HepG2 (cell line): ENCODE measurements around the gene KIAA0040. TPM values are rescaled to one million over a fixed set of nuclear protein-coding genes. Genes with fewer than 3 reads are reported as not detected.

Experiments
- ATF1 ChIP-seq: IDR thresholded peaks from 2 replicates; pipeline ENCODE4 v1.6.1; 2016; ENCODE audit warnings: mild to moderate bottlenecking, control low read depth
- FOSL2 ChIP-seq: sonication (generic); formaldehyde crosslinking; IDR thresholded peaks from 2 replicates; pipeline ENCODE4 v1.4.0; 2020; ENCODE audit warnings: missing genetic modification reagents
- HDAC2 ChIP-seq: sonication (generic); formaldehyde crosslinking; IDR thresholded peaks from 2 replicates; pipeline ENCODE4 v1.4.0; 2020; ENCODE audit warnings: missing genetic modification reagents
- LBX2 ChIP-seq: sonication (generic); formaldehyde crosslinking; IDR thresholded peaks from 2 replicates; pipeline ENCODE4 v1.5.0; 2020; ENCODE audit warnings: missing genetic modification reagents, mild to moderate bottlenecking, borderline replicate concordance
- NFE2L2 ChIP-seq: fragments of 150-350 bp; IDR thresholded peaks from 2 replicates; pipeline ENCODE4 v1.6.1; 2014; ENCODE audit warnings: low read length
- NONO ChIP-seq, 2 experiments: fragments of 450-650 bp in 1 of 2; sonication (generic) in 1 of 2; formaldehyde crosslinking in 1 of 2; IDR thresholded peaks in 1 of 2; conservative IDR thresholded peaks in 1 of 2; 2 replicates each; pipeline versions ENCODE4 v1.6.1 to v1.8.0; 2017 to 2022; ENCODE audit warnings: mild to moderate bottlenecking in 1 of 2, missing genetic modification reagents in 1 of 2, moderate library complexity in 1 of 2
- SOX6 ChIP-seq, 2 experiments: fragments of 450-650 bp in 1 of 2; sonication (generic) in 1 of 2; formaldehyde crosslinking in 1 of 2; IDR thresholded peaks; 2 replicates each; pipeline versions ENCODE4 v1.4.0 to v1.6.1; 2017 to 2020; ENCODE audit warnings: antibody characterized with exemption in 1 of 2, mild to moderate bottlenecking in 1 of 2, missing genetic modification reagents in 1 of 2
- TARDBP ChIP-seq: sonication (generic); formaldehyde crosslinking; IDR thresholded peaks from 2 replicates; pipeline ENCODE4 v1.8.0; 2022; ENCODE audit warnings: mild to moderate bottlenecking, missing genetic modification reagents
- TOE1 ChIP-seq: sonication (generic); formaldehyde crosslinking; IDR thresholded peaks from 2 replicates; pipeline ENCODE4 v1.4.0; 2020; ENCODE audit warnings: mild to moderate bottlenecking, missing genetic modification reagents
- ZBTB20 ChIP-seq: sonication (generic); formaldehyde crosslinking; IDR thresholded peaks from 2 replicates; pipeline ENCODE4 v1.8.1; 2023; ENCODE audit warnings: missing genetic modification reagents, low read depth, mild to moderate bottlenecking, borderline replicate concordance
- ZNF274 ChIP-seq: sonication (generic); formaldehyde crosslinking; IDR thresholded peaks from 2 replicates; pipeline ENCODE4 v1.5.1; 2020; ENCODE audit warnings: mild to moderate bottlenecking, missing genetic modification reagents
- ZNF382 ChIP-seq: sonication (generic); formaldehyde crosslinking; IDR thresholded peaks from 2 replicates; pipeline ENCODE4 v1.5.0; 2020; ENCODE audit warnings: missing genetic modification reagents, mild to moderate bottlenecking, borderline replicate concordance
- ZNF543 ChIP-seq: sonication (generic); formaldehyde crosslinking; IDR thresholded peaks from 2 replicates; pipeline ENCODE4 v1.4.0; 2020; ENCODE audit warnings: mild to moderate bottlenecking, missing genetic modification reagents
- ZNF549 ChIP-seq: sonication (generic); formaldehyde crosslinking; IDR thresholded peaks from 2 replicates; pipeline ENCODE4 v1.5.0; 2020; ENCODE audit warnings: missing genetic modification reagents
- polyA plus RNA-seq, 8 experiments: library from polyadenylated mRNA; depleted of rRNA in 3 of 8; stranded (reverse) in 7 of 8; unstranded in 1 of 8; fragments of >200 nt; fragmentation: Illumina TruSeq in 4 of 8; extraction: Trizol in 4 of 8; gene quantifications; 2 replicates each; pipeline versions ENCODE4 v1.2.1 to v1.2.3, GENCODE V29; 2011 to 2016; ENCODE audit warnings: low read depth in 4 of 8, missing spikeins in 1 of 8, mixed read lengths in 1 of 8; ENCODE audit not compliant: insufficient read depth in 1 of 8
- total RNA-seq, 5 experiments: library from RNA; depleted of rRNA; stranded (reverse); fragments of >200 nt; fragmentation: Illumina TruSeq; extraction: Trizol; gene quantifications; 2 replicates each; pipeline ENCODE4 v1.2.3, GENCODE V29; 2016; ENCODE audit warnings: low read depth in 1 of 5
- TF ChIP-seq, protein P1 (sequence below): sonication (generic); formaldehyde crosslinking; IDR thresholded peaks from 2 replicates; pipeline ENCODE4 v1.8.1; 2022; ENCODE audit warnings: low read depth, mild to moderate bottlenecking, missing genetic modification reagents
- TF ChIP-seq, protein P2 (sequence below): sonication (generic); formaldehyde crosslinking; IDR thresholded peaks from 2 replicates; pipeline ENCODE4 v1.9.0; 2021; ENCODE audit warnings: mild to moderate bottlenecking, missing genetic modification reagents
- TF ChIP-seq, protein P3 (sequence below): sonication (generic); formaldehyde crosslinking; IDR thresholded peaks from 2 replicates; pipeline ENCODE4 v1.5.1; 2020; ENCODE audit warnings: missing genetic modification reagents, mild to moderate bottlenecking, borderline replicate concordance

The KIAA0040 gene
- total and polyA plus RNA-seq, 2 of the 13 experiments (the other 11 are each of a cell fraction or from before 2014, with no cell fraction given) = 0.24 to 0.26 TPM

DNA sequence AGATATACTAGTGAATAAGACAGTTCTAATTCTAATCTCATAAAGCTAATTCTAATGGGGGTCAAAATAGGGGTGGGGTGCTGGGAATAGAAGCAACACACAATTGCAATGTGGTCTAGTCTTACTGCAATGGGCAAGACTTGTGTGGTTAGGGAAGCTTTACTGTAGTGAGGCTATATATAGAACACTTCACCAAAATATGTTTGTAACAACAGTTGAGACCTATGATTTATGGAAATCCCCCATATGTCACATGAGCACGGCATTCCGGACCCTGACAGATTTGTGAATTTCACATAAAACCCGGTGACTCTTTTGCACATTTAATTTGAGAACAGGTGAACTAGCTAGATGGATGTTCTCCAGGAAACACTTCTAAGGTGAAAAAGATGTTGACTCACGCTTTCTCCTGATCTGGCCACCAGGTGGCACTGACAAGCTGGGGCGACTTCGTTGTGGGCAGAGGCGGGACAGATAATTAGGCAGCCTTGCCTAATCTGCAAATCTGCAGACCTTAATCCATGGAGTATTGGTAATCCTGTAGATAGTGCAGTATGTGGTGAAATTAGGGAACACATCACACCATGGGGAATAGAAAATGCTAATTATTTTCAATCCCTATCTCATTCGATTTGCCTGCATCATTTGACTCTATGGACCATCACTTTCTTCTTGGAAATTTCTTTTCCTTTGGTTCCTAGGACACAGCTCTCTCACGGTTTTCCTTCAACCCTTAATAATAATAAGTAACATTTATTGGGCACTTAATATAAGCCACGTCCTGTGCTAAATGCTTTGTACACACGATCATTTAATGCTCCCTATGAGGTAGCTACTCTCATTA, 37.7 kb downstream of the KIAA0040 start (continued):
- no peak for TF ChIP-seq ZNF382 (CRISPR knock-in tag)
- TF ChIP-seq, protein P1, sequence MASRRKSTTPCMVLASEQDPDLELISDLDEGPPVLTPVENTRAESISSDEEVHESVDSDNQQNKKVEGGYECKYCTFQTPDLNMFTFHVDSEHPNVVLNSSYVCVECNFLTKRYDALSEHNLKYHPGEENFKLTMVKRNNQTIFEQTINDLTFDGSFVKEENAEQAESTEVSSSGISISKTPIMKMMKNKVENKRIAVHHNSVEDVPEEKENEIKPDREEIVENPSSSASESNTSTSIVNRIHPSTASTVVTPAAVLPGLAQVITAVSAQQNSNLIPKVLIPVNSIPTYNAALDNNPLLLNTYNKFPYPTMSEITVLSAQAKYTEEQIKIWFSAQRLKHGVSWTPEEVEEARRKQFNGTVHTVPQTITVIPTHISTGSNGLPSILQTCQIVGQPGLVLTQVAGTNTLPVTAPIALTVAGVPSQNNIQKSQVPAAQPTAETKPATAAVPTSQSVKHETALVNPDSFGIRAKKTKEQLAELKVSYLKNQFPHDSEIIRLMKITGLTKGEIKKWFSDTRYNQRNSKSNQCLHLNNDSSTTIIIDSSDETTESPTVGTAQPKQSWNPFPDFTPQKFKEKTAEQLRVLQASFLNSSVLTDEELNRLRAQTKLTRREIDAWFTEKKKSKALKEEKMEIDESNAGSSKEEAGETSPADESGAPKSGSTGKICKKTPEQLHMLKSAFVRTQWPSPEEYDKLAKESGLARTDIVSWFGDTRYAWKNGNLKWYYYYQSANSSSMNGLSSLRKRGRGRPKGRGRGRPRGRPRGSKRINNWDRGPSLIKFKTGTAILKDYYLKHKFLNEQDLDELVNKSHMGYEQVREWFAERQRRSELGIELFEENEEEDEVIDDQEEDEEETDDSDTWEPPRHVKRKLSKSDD (CRISPR knock-in tag) = no peak
- TF ChIP-seq NFE2L2 = peak; percentile 29; the same call in 1 of the 2 replicates
- TF ChIP-seq, protein P2, sequence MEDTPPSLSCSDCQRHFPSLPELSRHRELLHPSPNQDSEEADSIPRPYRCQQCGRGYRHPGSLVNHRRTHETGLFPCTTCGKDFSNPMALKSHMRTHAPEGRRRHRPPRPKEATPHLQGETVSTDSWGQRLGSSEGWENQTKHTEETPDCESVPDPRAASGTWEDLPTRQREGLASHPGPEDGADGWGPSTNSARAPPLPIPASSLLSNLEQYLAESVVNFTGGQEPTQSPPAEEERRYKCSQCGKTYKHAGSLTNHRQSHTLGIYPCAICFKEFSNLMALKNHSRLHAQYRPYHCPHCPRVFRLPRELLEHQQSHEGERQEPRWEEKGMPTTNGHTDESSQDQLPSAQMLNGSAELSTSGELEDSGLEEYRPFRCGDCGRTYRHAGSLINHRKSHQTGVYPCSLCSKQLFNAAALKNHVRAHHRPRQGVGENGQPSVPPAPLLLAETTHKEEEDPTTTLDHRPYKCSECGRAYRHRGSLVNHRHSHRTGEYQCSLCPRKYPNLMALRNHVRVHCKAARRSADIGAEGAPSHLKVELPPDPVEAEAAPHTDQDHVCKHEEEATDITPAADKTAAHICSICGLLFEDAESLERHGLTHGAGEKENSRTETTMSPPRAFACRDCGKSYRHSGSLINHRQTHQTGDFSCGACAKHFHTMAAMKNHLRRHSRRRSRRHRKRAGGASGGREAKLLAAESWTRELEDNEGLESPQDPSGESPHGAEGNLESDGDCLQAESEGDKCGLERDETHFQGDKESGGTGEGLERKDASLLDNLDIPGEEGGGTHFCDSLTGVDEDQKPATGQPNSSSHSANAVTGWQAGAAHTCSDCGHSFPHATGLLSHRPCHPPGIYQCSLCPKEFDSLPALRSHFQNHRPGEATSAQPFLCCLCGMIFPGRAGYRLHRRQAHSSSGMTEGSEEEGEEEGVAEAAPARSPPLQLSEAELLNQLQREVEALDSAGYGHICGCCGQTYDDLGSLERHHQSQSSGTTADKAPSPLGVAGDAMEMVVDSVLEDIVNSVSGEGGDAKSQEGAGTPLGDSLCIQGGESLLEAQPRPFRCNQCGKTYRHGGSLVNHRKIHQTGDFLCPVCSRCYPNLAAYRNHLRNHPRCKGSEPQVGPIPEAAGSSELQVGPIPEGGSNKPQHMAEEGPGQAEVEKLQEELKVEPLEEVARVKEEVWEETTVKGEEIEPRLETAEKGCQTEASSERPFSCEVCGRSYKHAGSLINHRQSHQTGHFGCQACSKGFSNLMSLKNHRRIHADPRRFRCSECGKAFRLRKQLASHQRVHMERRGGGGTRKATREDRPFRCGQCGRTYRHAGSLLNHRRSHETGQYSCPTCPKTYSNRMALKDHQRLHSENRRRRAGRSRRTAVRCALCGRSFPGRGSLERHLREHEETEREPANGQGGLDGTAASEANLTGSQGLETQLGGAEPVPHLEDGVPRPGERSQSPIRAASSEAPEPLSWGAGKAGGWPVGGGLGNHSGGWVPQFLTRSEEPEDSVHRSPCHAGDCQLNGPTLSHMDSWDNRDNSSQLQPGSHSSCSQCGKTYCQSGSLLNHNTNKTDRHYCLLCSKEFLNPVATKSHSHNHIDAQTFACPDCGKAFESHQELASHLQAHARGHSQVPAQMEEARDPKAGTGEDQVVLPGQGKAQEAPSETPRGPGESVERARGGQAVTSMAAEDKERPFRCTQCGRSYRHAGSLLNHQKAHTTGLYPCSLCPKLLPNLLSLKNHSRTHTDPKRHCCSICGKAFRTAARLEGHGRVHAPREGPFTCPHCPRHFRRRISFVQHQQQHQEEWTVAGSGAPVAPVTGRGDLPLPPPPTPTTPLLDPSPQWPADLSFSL = no peak
- no peak for TF ChIP-seq ZNF549 (CRISPR knock-in tag)
- no peak for TF ChIP-seq LBX2 (CRISPR knock-in tag)
- no peak for TF ChIP-seq ATF1
- no peak for TF ChIP-seq NONO (IDR thresholded peaks at IDR 0.05)
- no peak for TF ChIP-seq NONO (CRISPR knock-in tag; conservative IDR thresholded peaks at IDR 0.05)
- TF ChIP-seq ZNF543 = no peak
- TF ChIP-seq HDAC2 (CRISPR knock-in tag) = no peak
- TF ChIP-seq ZBTB20 (CRISPR knock-in tag) = no peak
- peak; percentile 33; the same call in 1 of the 2 replicates for TF ChIP-seq FOSL2
- no peak for TF ChIP-seq TARDBP (CRISPR knock-in tag)
- TF ChIP-seq TOE1 = no peak
- TF ChIP-seq, protein P3, sequence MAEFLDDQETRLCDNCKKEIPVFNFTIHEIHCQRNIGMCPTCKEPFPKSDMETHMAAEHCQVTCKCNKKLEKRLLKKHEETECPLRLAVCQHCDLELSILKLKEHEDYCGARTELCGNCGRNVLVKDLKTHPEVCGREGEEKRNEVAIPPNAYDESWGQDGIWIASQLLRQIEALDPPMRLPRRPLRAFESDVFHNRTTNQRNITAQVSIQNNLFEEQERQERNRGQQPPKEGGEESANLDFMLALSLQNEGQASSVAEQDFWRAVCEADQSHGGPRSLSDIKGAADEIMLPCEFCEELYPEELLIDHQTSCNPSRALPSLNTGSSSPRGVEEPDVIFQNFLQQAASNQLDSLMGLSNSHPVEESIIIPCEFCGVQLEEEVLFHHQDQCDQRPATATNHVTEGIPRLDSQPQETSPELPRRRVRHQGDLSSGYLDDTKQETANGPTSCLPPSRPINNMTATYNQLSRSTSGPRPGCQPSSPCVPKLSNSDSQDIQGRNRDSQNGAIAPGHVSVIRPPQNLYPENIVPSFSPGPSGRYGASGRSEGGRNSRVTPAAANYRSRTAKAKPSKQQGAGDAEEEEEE = no peak
- TF ChIP-seq SOX6 (IDR thresholded peaks at IDR 0.05) = no peak
- TF ChIP-seq SOX6 (CRISPR knock-in tag; IDR thresholded peaks at IDR 0.05) = no peak
- TF ChIP-seq ZNF274 (CRISPR knock-in tag) = no peak
